HG03139 (cell line): ENCODE data around the gene FAM47E.
"Not testable (repeated sequence)": the region's sequence is repeated elsewhere in the genome, so short reads cannot be mapped to it uniquely, and the experiment has no call there.

ENCODE experiments used
- ATAC-seq: cut with Tn5 transposase; IDR thresholded peaks from one replicate; pipeline ENCODE4 v1.9.1; 2021; ENCODE audit not compliant: unreplicated experiment

Gene FAM47E

GRCh38 chr4:76266627-76267026 is 15.1 kb downstream of the FAM47E start:
- ATAC-seq: no peak

GRCh38 chr4:76267811-76268210 is 16.3 kb downstream of the FAM47E start:
- no peak for ATAC-seq

GRCh38 chr4:76270244-76271175 is 19.0 kb downstream of the FAM47E start:
- ATAC-seq: no peak

GRCh38 chr4:76271248-76271647 is 19.7 kb downstream of the FAM47E start:
- ATAC-seq: no peak

- no peak for ATAC-seq
These were observed 20.6 kb downstream of the FAM47E start for GRCh38 chr4:76272073-76272472.

- ATAC-seq: no peak
These were observed 21.1 kb downstream of the FAM47E start for GRCh38 chr4:76272582-76272981.

GRCh38 chr4:76272999-76273398 is 21.5 kb downstream of the FAM47E start:
- ATAC-seq: no peak

GRCh38 chr4:76275486-76276124 is 24.1 kb downstream of the FAM47E start:
- no peak for ATAC-seq

GRCh38 chr4:76276813-76277212 is 25.3 kb downstream of the FAM47E start:
- ATAC-seq: no peak

GRCh38 chr4:76277667-76278066 is 26.1 kb downstream of the FAM47E start:
- ATAC-seq: no peak

GRCh38 chr4:76278583-76278982 is 27.1 kb downstream of the FAM47E start:
- ATAC-seq: no peak

- no peak for ATAC-seq
These were observed 27.9 kb downstream of the FAM47E start for GRCh38 chr4:76279462-76279861.

GRCh38 chr4:76280488-76281441 is 29.2 kb downstream of the FAM47E start:
- ATAC-seq: no peak

GRCh38 chr4:76281594-76281993 is 30.1 kb downstream of the FAM47E start:
- ATAC-seq: not testable (repeated sequence)

- ATAC-seq: no peak
These were observed 31.6 kb downstream of the FAM47E start for GRCh38 chr4:76282941-76283689.

GRCh38 chr4:76283900-76284299 is 32.4 kb downstream of the FAM47E start:
- no peak for ATAC-seq

- not testable (repeated sequence) for ATAC-seq
These were observed 36.3 kb downstream of the FAM47E start for GRCh38 chr4:76287811-76288210.

- no peak for ATAC-seq
These were observed 41.2 kb downstream of the FAM47E start for GRCh38 chr4:76292730-76293129.

GRCh38 chr4:76293772-76294171 is 42.3 kb downstream of the FAM47E start:
- ATAC-seq: no peak

GRCh38 chr4:76296286-76296820 is 44.8 kb downstream of the FAM47E start:
- no peak for ATAC-seq
